Measurements from ENCODE around the gene C3orf52.

DNA sequence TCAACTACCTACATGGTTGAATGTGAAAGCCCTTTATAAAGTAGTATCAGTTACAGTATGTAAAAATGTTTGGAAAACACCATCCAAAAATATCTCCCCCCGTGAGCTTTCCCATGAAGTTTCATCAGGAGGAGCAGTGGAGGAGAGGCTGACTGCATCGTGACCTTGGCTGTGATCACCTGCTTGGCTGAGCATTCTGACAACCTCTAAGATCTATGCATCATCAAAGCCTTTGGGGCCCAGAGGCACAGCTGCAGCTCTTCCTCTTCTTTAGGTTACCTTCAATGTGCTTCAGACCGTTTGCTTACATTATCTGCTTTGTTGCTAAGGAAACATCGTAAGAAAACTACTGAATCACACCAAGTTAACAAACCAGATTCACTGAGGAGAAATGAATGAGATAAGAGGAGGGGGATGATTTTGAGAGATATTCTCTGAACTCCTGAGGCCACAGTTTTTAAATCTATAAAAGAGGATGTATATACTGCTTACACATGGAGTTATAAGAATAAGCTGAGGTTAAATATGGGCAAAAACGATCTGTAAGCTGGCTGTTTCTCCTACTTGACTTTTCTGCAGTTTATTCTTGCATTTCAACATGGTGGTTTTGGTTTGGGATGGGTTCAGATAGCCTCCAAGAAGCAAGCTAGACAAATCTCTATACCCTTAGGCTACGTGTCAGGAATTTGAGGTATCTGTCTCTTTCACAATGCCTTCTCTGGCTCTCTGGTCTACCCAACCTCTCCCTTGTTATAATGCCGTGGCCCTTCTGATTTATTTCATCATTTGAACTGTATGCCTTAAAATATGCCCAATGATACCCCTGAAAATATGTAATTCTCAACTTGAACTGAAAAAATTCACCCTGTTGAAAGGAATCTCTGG lies 42.9 kb downstream of the C3orf52 start:
- TF ChIP-seq CTCF (IDR thresholded peaks at IDR 0.05; ENCODE audit: low read depth, low read length) (no peak), POLR2A (IDR thresholded peaks at IDR 0.05; ENCODE audit: extremely low read depth, insufficient read length) (no peak), MAX (IDR thresholded peaks at IDR 0.05; ENCODE audit: low read depth, low read length) (no peak)

Data from NB4 (cell line).